SK-N-SH (cell line): Measurements from ENCODE around the gene TASP1. TPM values are rescaled to one million over a fixed set of nuclear protein-coding genes. Genes with fewer than 3 reads are reported as not detected.

ENCODE experiments used
- CTCF ChIA-PET: fragments of 300-600, 350-600 bp; formaldehyde crosslinking; extraction: SDS; loops from one replicate; lab custom pipeline; 2021; lab: Yijun Ruan, JAX
- POLR2A ChIA-PET: fragments of 350-600 bp; sonication (Branson Sonifier 250); formaldehyde crosslinking; extraction: SDS; loops from one replicate; lab custom pipeline; 2020; ENCODE audit warnings: antibody characterized with exemption, inconsistent platforms; lab: Yijun Ruan, JAX
- DNase-seq: peaks from one replicate; pipeline ENCODE4 v3.0.0; 2012
- H2AFZ ChIP-seq: fragments of 200-600 bp; sonication (generic); 2 replicates; pipeline ENCODE4 v1.8.1; 2016; ENCODE audit warnings: antibody characterized with exemption, mild to moderate bottlenecking, low read depth
- H3F3A ChIP-seq: fragments of 200-600 bp; sonication (generic); replicated peaks from 2 replicates; pipeline ENCODE3; 2016; ENCODE audit warnings: antibody characterized with exemption, mild to moderate bottlenecking; ENCODE audit not compliant: insufficient read depth
- H3K27ac ChIP-seq, 2 experiments: fragments of 200-500 bp in 1 of 2; fragments of 200-600 bp in 1 of 2; sonication (Bioruptor generic) in 1 of 2; sonication (generic), shearing (Covaris generic) in 1 of 2; 2 replicates each; pipeline versions ENCODE4 v1.5.1 to v1.6.1; 2014 to 2016; ENCODE audit warnings: low read depth in 2 of 2, inconsistent platforms in 1 of 2, low read length in 1 of 2, mild to moderate bottlenecking in 1 of 2, mixed read lengths in 1 of 2
- H3K27me3 ChIP-seq: fragments of 200-600 bp; sonication (generic), shearing (Covaris generic); 2 replicates; pipeline ENCODE4 v1.6.1; 2016; ENCODE audit warnings: mixed run types; ENCODE audit not compliant: insufficient read depth
- H3K36me3 ChIP-seq, 2 experiments: fragments of 200-500 bp in 1 of 2; fragments of 200-600 bp in 1 of 2; sonication (Bioruptor generic) in 1 of 2; sonication (generic) in 1 of 2; replicated peaks in 1 of 2; 2 replicates each; pipeline versions ENCODE3 to v1.5.1; 2014 to 2016; ENCODE audit warnings: low read length in 1 of 2, mild to moderate bottlenecking in 1 of 2; ENCODE audit not compliant: insufficient read depth in 2 of 2, control insufficient read depth in 1 of 2
- H3K4me1 ChIP-seq, 2 experiments: fragments of 200-500 bp in 1 of 2; fragments of 200-600 bp in 1 of 2; sonication (Bioruptor generic) in 1 of 2; sonication (generic), shearing (Covaris generic) in 1 of 2; 2 replicates each; pipeline versions ENCODE4 v1.5.1 to v1.6.1; 2014 to 2016; ENCODE audit warnings: low read depth in 1 of 2, low read length in 1 of 2, mixed run types in 1 of 2; ENCODE audit not compliant: insufficient read depth in 2 of 2, control insufficient read depth in 1 of 2
- H3K4me2 ChIP-seq: fragments of 200-600 bp; sonication (generic), shearing (Covaris generic); 2 replicates; pipeline ENCODE4 v1.6.1; 2017; ENCODE audit warnings: mixed run types
- H3K4me3 ChIP-seq, 2 experiments: fragments of 200-500 bp in 1 of 2; fragments of 200-600 bp in 1 of 2; sonication (Bioruptor generic) in 1 of 2; sonication (generic), shearing (Covaris generic) in 1 of 2; 2 replicates each; pipeline versions ENCODE4 v1.5.1 to v1.8.1; 2014 to 2016; ENCODE audit warnings: low read depth in 2 of 2, inconsistent platforms in 1 of 2, low read length in 1 of 2, mild to moderate bottlenecking in 1 of 2, mixed read lengths in 1 of 2, moderate library complexity in 1 of 2
- H3K79me2 ChIP-seq: fragments of 200-600 bp; sonication (generic); 2 replicates; pipeline ENCODE4 v1.8.1; 2017; ENCODE audit warnings: mild to moderate bottlenecking; ENCODE audit not compliant: insufficient read depth
- H3K9ac ChIP-seq: fragments of 200-600 bp; sonication (generic); 2 replicates; pipeline ENCODE4 v1.6.1; 2017; ENCODE audit warnings: mixed run types
- H3K9me2 ChIP-seq: fragments of 200-600 bp; sonication (generic); 2 replicates; pipeline ENCODE4 v1.6.1; 2017; ENCODE audit warnings: mixed run types
- H3K9me3 ChIP-seq: fragments of 200-600 bp; sonication (generic); 2 replicates; pipeline ENCODE4 v1.6.1; 2017; ENCODE audit warnings: mixed run types, mild to moderate bottlenecking, moderate library complexity
- H4K20me1 ChIP-seq: fragments of 200-600 bp; sonication (generic); 2 replicates; pipeline ENCODE4 v1.6.1; 2017; ENCODE audit warnings: mild to moderate bottlenecking, mixed run types; ENCODE audit not compliant: insufficient read depth
- ELF1 ChIP-seq: IDR thresholded peaks from 2 replicates; pipeline ENCODE4 v1.4.0; 2012
- EZH2phosphoT487 ChIP-seq: fragments of 200-600 bp; sonication (generic); IDR thresholded peaks from 2 replicates; pipeline ENCODE4 v1.6.1; 2017; ENCODE audit warnings: low read depth, mixed run types, mild to moderate bottlenecking, antibody characterized with exemption, moderate library complexity, borderline replicate concordance
- FOSL2 ChIP-seq: IDR thresholded peaks from 2 replicates; pipeline ENCODE4 v1.4.0; 2012; ENCODE audit warnings: low read depth, mild to moderate bottlenecking, moderate library complexity, borderline replicate concordance
- FOXJ3 ChIP-seq: sonication (generic); formaldehyde crosslinking; IDR thresholded peaks from 2 replicates; pipeline ENCODE4 v1.5.1; 2020; ENCODE audit warnings: mild to moderate bottlenecking, missing genetic modification reagents
- FOXM1 ChIP-seq: IDR thresholded peaks from 2 replicates; pipeline ENCODE4 v1.4.0; 2012; ENCODE audit warnings: low read depth, mild to moderate bottlenecking
- GATA2 ChIP-seq: sonication (generic); formaldehyde crosslinking; IDR thresholded peaks from 2 replicates; pipeline ENCODE4 v1.5.0; 2020; ENCODE audit warnings: mild to moderate bottlenecking, missing genetic modification reagents
- MXI1 ChIP-seq: IDR thresholded peaks from 2 replicates; pipeline ENCODE4 v1.6.1; 2012; ENCODE audit warnings: mild to moderate bottlenecking, low read depth, low read length, improper control_type of control experiment
- NRF1 ChIP-seq: IDR thresholded peaks from 2 replicates; pipeline ENCODE4 v1.6.1; 2012; ENCODE audit warnings: low read depth, mild to moderate bottlenecking, low read length
- RCOR1 ChIP-seq: fragments of 150-350 bp; IDR thresholded peaks from 2 replicates; pipeline ENCODE4 v1.6.1; 2017; ENCODE audit warnings: antibody characterized with exemption, low read length
- REST ChIP-seq: IDR thresholded peaks from 2 replicates; pipeline ENCODE4 v1.6.1; 2012; ENCODE audit warnings: mild to moderate bottlenecking, low read depth, low read length, moderate library complexity
- RFX5 ChIP-seq: IDR thresholded peaks from 2 replicates; pipeline ENCODE4 v1.6.1; 2012; ENCODE audit warnings: mild to moderate bottlenecking, improper control_type of control experiment, low read length
- RXRA ChIP-seq: IDR thresholded peaks from 2 replicates; pipeline ENCODE4 v1.4.0; 2012; ENCODE audit warnings: low read depth, mild to moderate bottlenecking, borderline replicate concordance
- SIN3A ChIP-seq: IDR thresholded peaks from 2 replicates; pipeline ENCODE4 v1.6.1; 2012; ENCODE audit warnings: low read depth, mild to moderate bottlenecking, low read length, moderate library complexity, borderline replicate concordance
- SMC3 ChIP-seq: IDR thresholded peaks from 2 replicates; pipeline ENCODE4 v1.6.1; 2012; ENCODE audit warnings: low read depth, low read length, improper control_type of control experiment
- USF2 ChIP-seq: fragments of 150-350 bp; IDR thresholded peaks from 2 replicates; pipeline ENCODE4 v1.6.1; 2017; ENCODE audit warnings: antibody characterized with exemption, low read length, low read depth, borderline replicate concordance
- YY1 ChIP-seq: IDR thresholded peaks from 2 replicates; pipeline ENCODE4 v1.4.0; 2012; ENCODE audit warnings: low read depth, mild to moderate bottlenecking
- ZBTB33 ChIP-seq: IDR thresholded peaks from 2 replicates; pipeline ENCODE4 v1.4.0; 2012; ENCODE audit warnings: low read depth, borderline replicate concordance
- WGBS: methylation state at CpG from one replicate; pipeline ENCODE4 v1.1.6; 2017; ENCODE audit warnings: low lambda C conversion rate; 5-methylcytosine and 5-hydroxymethylcytosine counted together
- polyA plus RNA-seq, 3 experiments: library from polyadenylated mRNA; depleted of rRNA; stranded (reverse); fragments of >200 nt; gene quantifications; 2 replicates each; pipeline ENCODE4 v1.2.3, GENCODE V29; 2012
- TF ChIP-seq, protein P1 (sequence below): IDR thresholded peaks from 2 replicates; pipeline ENCODE4 v1.4.0; 2012; ENCODE audit warnings: low read depth, borderline replicate concordance

TASP1 gene
- polyA plus RNA-seq, 1 of the 3 experiments (the other 2 are of a cell fraction) = 5.9 TPM

GRCh38 chr20:13426870-13427269 lies 211.9 kb downstream of the TASP1 start:
- H3K9ac ChIP-seq = no peak overlapping the region
- no peaks in the 10 kb centered on the region for H3K79me2 ChIP-seq
- no peak overlapping the region for H3K4me3 ChIP-seq
- no peak overlapping the region for H3K27ac ChIP-seq
- DNase-seq = no peak
- no peaks in the 10 kb centered on the region for H3K9me2 ChIP-seq
- CTCF ChIA-PET = interaction anchor here (1.1 to 1.6 kb wide), 3 partner anchors 9 to 124 kb away, joined by 3 to 4 read pairs (median 3); no protein-coding TSS in a partner anchor
- H3F3A ChIP-seq = no peaks in the 10 kb centered on the region
- H3K4me2 ChIP-seq = no peak overlapping the region
- no peak overlapping the region for H2AFZ ChIP-seq
- TF ChIP-seq RCOR1 (no peak), FOXM1 (no peak), ELF1 (no peak), FOXJ3 (CRISPR knock-in tag) (no peak), RFX5 (no peak), FOSL2 (no peak), NRF1 (no peak), EZH2phosphoT487 (no peak), ZBTB33 (no peak), RXRA (no peak), YY1 (no peak), MXI1 (no peak), SMC3 (no peak), USF2 (no peak), GATA2 (CRISPR knock-in tag) (no peak), SIN3A (no peak), REST (no peak)
- TF ChIP-seq, protein P1, sequence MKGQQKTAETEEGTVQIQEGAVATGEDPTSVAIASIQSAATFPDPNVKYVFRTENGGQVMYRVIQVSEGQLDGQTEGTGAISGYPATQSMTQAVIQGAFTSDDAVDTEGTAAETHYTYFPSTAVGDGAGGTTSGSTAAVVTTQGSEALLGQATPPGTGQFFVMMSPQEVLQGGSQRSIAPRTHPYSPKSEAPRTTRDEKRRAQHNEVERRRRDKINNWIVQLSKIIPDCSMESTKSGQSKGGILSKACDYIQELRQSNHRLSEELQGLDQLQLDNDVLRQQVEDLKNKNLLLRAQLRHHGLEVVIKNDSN = no peak
- TF ChIP-seq, all 33 proteins: peak for 0
- Histone ChIP-seq H3K36me3 (peaks cover 3 to 4% of the 10 kb centered on the region in 2 experiments), H3K4me1 (peaks cover 0 to 5% of the 10 kb centered on the region in 2 experiments; a peak in 2 of 4 replicates), H3K9me3 (no peaks in the 10 kb centered on the region), H4K20me1 (no peaks in the 10 kb centered on the region), H3K27me3 (no peaks in the 10 kb centered on the region)
- POLR2A ChIA-PET = interaction anchor here (0.6 kb wide), 1 partner anchor 507 kb away, joined by 3 read pairs; no protein-coding TSS in a partner anchor
- 95% methylated on average over 3 of the region's 3 CpGs for WGBS
